HL-60 (cell line): ENCODE data around the gene NFIA.

ENCODE experiments used
- DNase-seq, 2 experiments: peaks; one replicate each; pipeline ENCODE4 v3.0.0-alpha.2; 2010 to 2020; ENCODE audit warnings: low read depth in 1 of 2, low spot score in 1 of 2
- H3K27ac ChIP-seq: fragments of 250-450 bp; sonication (Bioruptor Pico); replicated peaks from 2 replicates; pipeline ENCODE4 v1.5.1; 2020; ENCODE audit warnings: mild to moderate bottlenecking, moderate library complexity
- H3K27me3 ChIP-seq: fragments of 250-450 bp; sonication (Bioruptor Pico); 2 replicates; pipeline ENCODE4 v1.5.1; 2021; ENCODE audit warnings: mild to moderate bottlenecking, moderate library complexity; ENCODE audit not compliant: insufficient read depth, poor library complexity, severe bottlenecking
- H3K4me3 ChIP-seq: replicated peaks from 2 replicates; pipeline ENCODE4 v1.5.1; 2011; ENCODE audit warnings: mild to moderate bottlenecking, control low read depth, low read length; ENCODE audit not compliant: insufficient read depth
- CTCF ChIP-seq: IDR thresholded peaks from one replicate; pipeline ENCODE4 v1.5.1; 2011; ENCODE audit warnings: low read length, control low read depth, inconsistent platforms; ENCODE audit not compliant: insufficient read depth
- GABPA ChIP-seq: IDR thresholded peaks from 2 replicates; pipeline ENCODE4 v1.6.1; 2012; ENCODE audit warnings: low read depth
- POLR2AphosphoS5 ChIP-seq: IDR thresholded peaks from 2 replicates; pipeline ENCODE4 v1.6.1; 2012; ENCODE audit warnings: low read depth
- REST ChIP-seq: IDR thresholded peaks from 2 replicates; pipeline ENCODE4 v1.6.1; 2012; ENCODE audit warnings: low read depth; ENCODE audit not compliant: insufficient replicate concordance
- SPI1 ChIP-seq: IDR thresholded peaks from 2 replicates; pipeline ENCODE4 v1.6.1; 2012; ENCODE audit warnings: low read depth, mild to moderate bottlenecking, borderline replicate concordance

Gene NFIA

GRCh38 chr1:61348025-61348665, 265.8 kb downstream of the NFIA start:
- no peak for DNase-seq
- no peak overlapping the region for H3K4me3 ChIP-seq
- no peak for TF ChIP-seq REST
- TF ChIP-seq GABPA = no peak
- TF ChIP-seq CTCF = no peak
- no peak for TF ChIP-seq SPI1
- no peak for TF ChIP-seq POLR2AphosphoS5
- no peaks in the 10 kb centered on the region for H3K27me3 ChIP-seq
- no peak overlapping the region for H3K27ac ChIP-seq

- TF ChIP-seq REST (no peak), POLR2AphosphoS5 (no peak), SPI1 (no peak), CTCF (no peak), GABPA (no peak)
- Histone ChIP-seq H3K4me3 (no peak overlapping the region), H3K27me3 (no peaks in the 10 kb centered on the region), H3K27ac (no peak overlapping the region)
- no peak for DNase-seq
These were observed 270.6 kb downstream of the NFIA start for GRCh38 chr1:61352845-61353435.

- no peak for DNase-seq
- no peak for TF ChIP-seq SPI1
- TF ChIP-seq REST = no peak
- TF ChIP-seq GABPA = no peak
- TF ChIP-seq CTCF = no peak
- TF ChIP-seq POLR2AphosphoS5 = no peak
- H3K27ac ChIP-seq = no peak overlapping the region
- no peaks in the 10 kb centered on the region for H3K27me3 ChIP-seq
- H3K4me3 ChIP-seq = no peak overlapping the region
These were observed 271.5 kb downstream of the NFIA start for GRCh38 chr1:61353797-61354406.
